HCT116 (cell line): ENCODE measurements around the gene FHOD3.

Experiments used
- ELF1 ChIP-seq: IDR thresholded peaks from 2 replicates; pipeline ENCODE4 v1.6.1; 2012; ENCODE audit warnings: low read depth, borderline replicate concordance
- EZH2phosphoT487 ChIP-seq: fragments of 200-600 bp; IDR thresholded peaks from 2 replicates; pipeline ENCODE4 v1.6.1; 2018; ENCODE audit warnings: antibody characterized with exemption, borderline replicate concordance
- POLR2A ChIP-seq: IDR thresholded peaks from 2 replicates; pipeline ENCODE4 v1.7.0; 2011; ENCODE audit warnings: borderline replicate concordance; ENCODE audit not compliant: insufficient read depth, insufficient read length; ENCODE audit errors: extremely low read depth
- TF ChIP-seq, protein P1 (sequence below), 3 experiments: fragments of 200-600 bp in 1 of 3; sonication (generic) in 1 of 3; IDR thresholded peaks in 2 of 3; conservative IDR thresholded peaks in 1 of 3; 2 replicates each; pipeline ENCODE4 v1.5.1; 2012 to 2017; ENCODE audit warnings: low read depth in 2 of 3, low read length in 2 of 3, antibody characterized with exemption in 1 of 3, borderline replicate concordance in 1 of 3, control low read depth in 1 of 3, mild to moderate bottlenecking in 1 of 3, mixed read lengths in 1 of 3, mixed run types in 1 of 3, moderate library complexity in 1 of 3; ENCODE audit not compliant: insufficient read depth in 1 of 3

DNA sequence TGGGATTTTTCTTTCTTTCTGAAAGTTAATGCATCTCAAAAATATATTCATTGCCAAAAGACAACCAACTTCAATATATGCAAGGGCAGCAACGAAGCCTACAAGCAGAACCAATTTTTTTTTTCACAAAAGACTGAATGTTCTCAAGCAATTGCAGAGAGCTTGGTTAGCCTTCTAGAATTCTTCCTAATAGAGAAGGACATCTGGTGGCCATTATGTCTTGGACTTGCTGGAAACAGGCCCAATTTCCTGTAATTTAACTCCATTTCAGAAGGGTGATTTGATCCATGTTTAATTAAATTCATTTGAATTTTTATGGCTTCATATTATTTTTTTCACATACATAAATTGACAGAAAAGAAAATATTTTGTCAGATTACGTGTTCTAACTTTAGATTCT, 323.3 kb downstream of the FHOD3 start:
- TF ChIP-seq, protein P1, sequence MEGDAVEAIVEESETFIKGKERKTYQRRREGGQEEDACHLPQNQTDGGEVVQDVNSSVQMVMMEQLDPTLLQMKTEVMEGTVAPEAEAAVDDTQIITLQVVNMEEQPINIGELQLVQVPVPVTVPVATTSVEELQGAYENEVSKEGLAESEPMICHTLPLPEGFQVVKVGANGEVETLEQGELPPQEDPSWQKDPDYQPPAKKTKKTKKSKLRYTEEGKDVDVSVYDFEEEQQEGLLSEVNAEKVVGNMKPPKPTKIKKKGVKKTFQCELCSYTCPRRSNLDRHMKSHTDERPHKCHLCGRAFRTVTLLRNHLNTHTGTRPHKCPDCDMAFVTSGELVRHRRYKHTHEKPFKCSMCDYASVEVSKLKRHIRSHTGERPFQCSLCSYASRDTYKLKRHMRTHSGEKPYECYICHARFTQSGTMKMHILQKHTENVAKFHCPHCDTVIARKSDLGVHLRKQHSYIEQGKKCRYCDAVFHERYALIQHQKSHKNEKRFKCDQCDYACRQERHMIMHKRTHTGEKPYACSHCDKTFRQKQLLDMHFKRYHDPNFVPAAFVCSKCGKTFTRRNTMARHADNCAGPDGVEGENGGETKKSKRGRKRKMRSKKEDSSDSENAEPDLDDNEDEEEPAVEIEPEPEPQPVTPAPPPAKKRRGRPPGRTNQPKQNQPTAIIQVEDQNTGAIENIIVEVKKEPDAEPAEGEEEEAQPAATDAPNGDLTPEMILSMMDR (IDR thresholded peaks at IDR 0.05 in 2 of 3, conservative IDR thresholded peaks at IDR 0.05 in 1 of 3; ENCODE audit: borderline replicate concordance in 1 of 3, insufficient read depth in 1 of 3, low read depth in 2 of 3, low read length in 2 of 3): no peak
- TF ChIP-seq POLR2A: no peak
- no peak for TF ChIP-seq ELF1
- TF ChIP-seq EZH2phosphoT487: no peak
